ENCODE measurements around the gene APOL1. TPM values are rescaled to one million over a fixed set of nuclear protein-coding genes. Genes with fewer than 3 reads are reported as not detected.

Gene APOL1
- total RNA-seq, 1 donor from 2014 or later: 4.7 TPM

- Histone ChIP-seq H3K4me3 (ENCODE audit: low read length in 3 of 3) (no peak overlapping the region), H3K9ac (ENCODE audit: low read depth in 1 of 3, low read length in 3 of 3) (no peak overlapping the region), H3K4me1 (ENCODE audit: control insufficient read depth in 3 of 3, insufficient read depth in 3 of 3, low read length in 3 of 3) (no peaks in the 10 kb centered on the region), H3K27me3 (ENCODE audit: control insufficient read depth in 3 of 3, insufficient read depth in 3 of 3, low read length in 3 of 3) (no peaks in the 10 kb centered on the region), H3K36me3 (ENCODE audit: control insufficient read depth in 3 of 3, insufficient read depth in 3 of 3, low read length in 3 of 3) (peaks cover 98% of the 10 kb centered on the region in 3 donors), H3K9me3 (ENCODE audit: control insufficient read depth in 3 of 3, low read length in 3 of 3) (no peaks in the 10 kb centered on the region), H3K27ac (ENCODE audit: low read depth, low read length) (no peak overlapping the region)
Observed at GRCh38 chr22:36296690-36297089, 43.8 kb downstream of the APOL1 start.

GRCh38 chr22:36297568-36297967 is 44.6 kb downstream of the APOL1 start:
- Histone ChIP-seq H3K9me3 (ENCODE audit: control insufficient read depth in 3 of 3, low read length in 3 of 3) (no peaks in the 10 kb centered on the region), H3K4me1 (ENCODE audit: control insufficient read depth in 3 of 3, insufficient read depth in 3 of 3, low read length in 3 of 3) (peaks cover 0 to 2% (median 0%) of the 10 kb centered on the region in 3 donors), H3K27me3 (ENCODE audit: control insufficient read depth in 3 of 3, insufficient read depth in 3 of 3, low read length in 3 of 3) (no peaks in the 10 kb centered on the region), H3K27ac (ENCODE audit: low read depth, low read length) (no peak overlapping the region), H3K9ac (ENCODE audit: low read depth in 1 of 3, low read length in 3 of 3) (no peak overlapping the region), H3K4me3 (ENCODE audit: low read length in 3 of 3) (no peak overlapping the region), H3K36me3 (ENCODE audit: control insufficient read depth in 3 of 3, insufficient read depth in 3 of 3, low read length in 3 of 3) (peaks cover 94 to 97% (median 96%) of the 10 kb centered on the region in 3 donors)

GRCh38 chr22:36298118-36298517 is 45.2 kb downstream of the APOL1 start:
- peaks cover 0 to 2% (median 0%) of the 10 kb centered on the region in 3 donors for H3K4me1 ChIP-seq (ENCODE audit: control insufficient read depth in 3 of 3, insufficient read depth in 3 of 3, low read length in 3 of 3)
- no peaks in the 10 kb centered on the region for H3K27me3 ChIP-seq (ENCODE audit: control insufficient read depth in 3 of 3, insufficient read depth in 3 of 3, low read length in 3 of 3)
- H3K4me3 ChIP-seq (ENCODE audit: low read length in 3 of 3): no peak overlapping the region
- H3K9me3 ChIP-seq (ENCODE audit: control insufficient read depth in 3 of 3, low read length in 3 of 3): no peaks in the 10 kb centered on the region
- H3K9ac ChIP-seq (ENCODE audit: low read depth in 1 of 3, low read length in 3 of 3): no peak overlapping the region
- peaks cover 94 to 97% (median 95%) of the 10 kb centered on the region in 3 donors for H3K36me3 ChIP-seq (ENCODE audit: control insufficient read depth in 3 of 3, insufficient read depth in 3 of 3, low read length in 3 of 3)
- no peak overlapping the region for H3K27ac ChIP-seq (ENCODE audit: low read depth, low read length)

GRCh38 chr22:36298601-36299000 is 45.7 kb downstream of the APOL1 start:
- Histone ChIP-seq H3K4me3 (ENCODE audit: low read length in 3 of 3) (no peak overlapping the region), H3K27me3 (ENCODE audit: control insufficient read depth in 3 of 3, insufficient read depth in 3 of 3, low read length in 3 of 3) (no peaks in the 10 kb centered on the region), H3K36me3 (ENCODE audit: control insufficient read depth in 3 of 3, insufficient read depth in 3 of 3, low read length in 3 of 3) (peaks cover 91 to 94% (median 93%) of the 10 kb centered on the region in 3 donors), H3K4me1 (ENCODE audit: control insufficient read depth in 3 of 3, insufficient read depth in 3 of 3, low read length in 3 of 3) (peaks cover 0 to 2% (median 0%) of the 10 kb centered on the region in 3 donors), H3K9me3 (ENCODE audit: control insufficient read depth in 3 of 3, low read length in 3 of 3) (no peaks in the 10 kb centered on the region), H3K27ac (ENCODE audit: low read depth, low read length) (no peak overlapping the region), H3K9ac (ENCODE audit: low read depth in 1 of 3, low read length in 3 of 3) (no peak overlapping the region)

- Histone ChIP-seq H3K4me1 (ENCODE audit: control insufficient read depth in 3 of 3, insufficient read depth in 3 of 3, low read length in 3 of 3) (peaks cover 0 to 2% (median 0%) of the 10 kb centered on the region in 3 donors), H3K36me3 (ENCODE audit: control insufficient read depth in 3 of 3, insufficient read depth in 3 of 3, low read length in 3 of 3) (peaks cover 90 to 93% (median 93%) of the 10 kb centered on the region in 3 donors), H3K9me3 (ENCODE audit: control insufficient read depth in 3 of 3, low read length in 3 of 3) (no peaks in the 10 kb centered on the region), H3K27me3 (ENCODE audit: control insufficient read depth in 3 of 3, insufficient read depth in 3 of 3, low read length in 3 of 3) (no peaks in the 10 kb centered on the region), H3K27ac (ENCODE audit: low read depth, low read length) (no peak overlapping the region), H3K9ac (ENCODE audit: low read depth in 1 of 3, low read length in 3 of 3) (no peak overlapping the region), H3K4me3 (ENCODE audit: low read length in 3 of 3) (no peak overlapping the region)
Observed at GRCh38 chr22:36299295-36299694, 46.4 kb downstream of the APOL1 start.

GRCh38 chr22:36299911-36300310 is 47.0 kb downstream of the APOL1 start:
- Histone ChIP-seq H3K27me3 (ENCODE audit: control insufficient read depth in 3 of 3, insufficient read depth in 3 of 3, low read length in 3 of 3) (no peaks in the 10 kb centered on the region), H3K36me3 (ENCODE audit: control insufficient read depth in 3 of 3, insufficient read depth in 3 of 3, low read length in 3 of 3) (peaks cover 90 to 93% (median 93%) of the 10 kb centered on the region in 3 donors), H3K27ac (ENCODE audit: low read depth, low read length) (no peak overlapping the region), H3K9me3 (ENCODE audit: control insufficient read depth in 3 of 3, low read length in 3 of 3) (no peaks in the 10 kb centered on the region), H3K9ac (ENCODE audit: low read depth in 1 of 3, low read length in 3 of 3) (no peak overlapping the region), H3K4me1 (ENCODE audit: control insufficient read depth in 3 of 3, insufficient read depth in 3 of 3, low read length in 3 of 3) (peaks cover 0 to 2% (median 0%) of the 10 kb centered on the region in 3 donors), H3K4me3 (ENCODE audit: low read length in 3 of 3) (no peak overlapping the region)

- H3K27ac ChIP-seq (ENCODE audit: low read depth, low read length): no peak overlapping the region
- H3K9me3 ChIP-seq (ENCODE audit: control insufficient read depth in 3 of 3, low read length in 3 of 3): no peaks in the 10 kb centered on the region
- peaks cover 0 to 4% (median 0%) of the 10 kb centered on the region in 3 donors for H3K4me1 ChIP-seq (ENCODE audit: control insufficient read depth in 3 of 3, insufficient read depth in 3 of 3, low read length in 3 of 3)
- H3K4me3 ChIP-seq (ENCODE audit: low read length in 3 of 3): no peak overlapping the region
- no peak overlapping the region for H3K9ac ChIP-seq (ENCODE audit: low read depth in 1 of 3, low read length in 3 of 3)
- H3K27me3 ChIP-seq (ENCODE audit: control insufficient read depth in 3 of 3, insufficient read depth in 3 of 3, low read length in 3 of 3): no peaks in the 10 kb centered on the region
- peaks cover 89 to 93% (median 93%) of the 10 kb centered on the region in 3 donors for H3K36me3 ChIP-seq (ENCODE audit: control insufficient read depth in 3 of 3, insufficient read depth in 3 of 3, low read length in 3 of 3)
Observed at GRCh38 chr22:36300396-36301212, 47.7 kb downstream of the APOL1 start.

GRCh38 chr22:36301384-36301828 is 48.5 kb downstream of the APOL1 start:
- Histone ChIP-seq H3K27me3 (ENCODE audit: control insufficient read depth in 3 of 3, insufficient read depth in 3 of 3, low read length in 3 of 3) (no peaks in the 10 kb centered on the region), H3K4me3 (ENCODE audit: low read length in 3 of 3) (no peak overlapping the region), H3K27ac (ENCODE audit: low read depth, low read length) (no peak overlapping the region), H3K9ac (ENCODE audit: low read depth in 1 of 3, low read length in 3 of 3) (no peak overlapping the region), H3K36me3 (ENCODE audit: control insufficient read depth in 3 of 3, insufficient read depth in 3 of 3, low read length in 3 of 3) (peaks cover 91 to 93% (median 92%) of the 10 kb centered on the region in 3 donors), H3K9me3 (ENCODE audit: control insufficient read depth in 3 of 3, low read length in 3 of 3) (no peaks in the 10 kb centered on the region), H3K4me1 (ENCODE audit: control insufficient read depth in 3 of 3, insufficient read depth in 3 of 3, low read length in 3 of 3) (peaks cover 0 to 6% (median 0%) of the 10 kb centered on the region in 3 donors)

- Histone ChIP-seq H3K4me1 (ENCODE audit: control insufficient read depth in 3 of 3, insufficient read depth in 3 of 3, low read length in 3 of 3) (peaks cover 0 to 6% (median 0%) of the 10 kb centered on the region in 3 donors), H3K4me3 (ENCODE audit: low read length in 3 of 3) (no peak overlapping the region), H3K9ac (ENCODE audit: low read depth in 1 of 3, low read length in 3 of 3) (no peak overlapping the region), H3K27me3 (ENCODE audit: control insufficient read depth in 3 of 3, insufficient read depth in 3 of 3, low read length in 3 of 3) (no peaks in the 10 kb centered on the region), H3K36me3 (ENCODE audit: control insufficient read depth in 3 of 3, insufficient read depth in 3 of 3, low read length in 3 of 3) (peaks cover 91 to 93% (median 92%) of the 10 kb centered on the region in 3 donors), H3K9me3 (ENCODE audit: control insufficient read depth in 3 of 3, low read length in 3 of 3) (no peaks in the 10 kb centered on the region), H3K27ac (ENCODE audit: low read depth, low read length) (no peak overlapping the region)
Observed at GRCh38 chr22:36301851-36302250, 48.9 kb downstream of the APOL1 start.

- Histone ChIP-seq H3K4me3 (ENCODE audit: low read length in 3 of 3) (no peak overlapping the region), H3K27ac (ENCODE audit: low read depth, low read length) (no peak overlapping the region), H3K9me3 (ENCODE audit: control insufficient read depth in 3 of 3, low read length in 3 of 3) (no peaks in the 10 kb centered on the region), H3K36me3 (ENCODE audit: control insufficient read depth in 3 of 3, insufficient read depth in 3 of 3, low read length in 3 of 3) (peaks cover 86 to 92% (median 90%) of the 10 kb centered on the region in 3 donors), H3K4me1 (ENCODE audit: control insufficient read depth in 3 of 3, insufficient read depth in 3 of 3, low read length in 3 of 3) (peaks cover 0 to 6% (median 0%) of the 10 kb centered on the region in 3 donors), H3K9ac (ENCODE audit: low read depth in 1 of 3, low read length in 3 of 3) (no peak overlapping the region), H3K27me3 (ENCODE audit: control insufficient read depth in 3 of 3, insufficient read depth in 3 of 3, low read length in 3 of 3) (no peaks in the 10 kb centered on the region)
Observed at GRCh38 chr22:36302439-36303114, 49.6 kb downstream of the APOL1 start.
